ENCODE data around the gene MRPS33. TPM values are rescaled to one million over a fixed set of nuclear protein-coding genes. Genes with fewer than 3 reads are reported as not detected.

Gene MRPS33
- total RNA-seq, 2 donors from 2014 or later: 30.0 to 43.0 TPM

DNA sequence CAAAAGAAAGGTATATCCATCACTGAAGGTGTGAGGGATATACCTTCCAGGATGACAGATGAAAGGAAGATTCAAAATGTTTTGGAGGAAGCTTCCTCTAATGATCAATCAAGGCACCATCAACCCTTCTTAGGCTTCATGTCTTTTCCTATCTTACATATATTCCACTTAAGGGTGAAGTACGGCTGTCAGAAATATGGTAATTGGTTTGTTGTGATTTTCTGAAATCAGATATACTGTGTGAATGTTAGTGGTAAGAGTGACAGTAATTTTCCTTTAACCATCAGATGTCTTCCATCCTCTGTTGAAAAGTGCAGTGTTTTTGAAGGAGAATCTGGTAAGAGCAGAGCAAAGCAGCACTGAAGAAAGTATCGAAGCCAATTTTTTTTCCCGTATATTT lies 2.8 kb upstream of the MRPS33 start:
- TF ChIP-seq, protein P1, sequence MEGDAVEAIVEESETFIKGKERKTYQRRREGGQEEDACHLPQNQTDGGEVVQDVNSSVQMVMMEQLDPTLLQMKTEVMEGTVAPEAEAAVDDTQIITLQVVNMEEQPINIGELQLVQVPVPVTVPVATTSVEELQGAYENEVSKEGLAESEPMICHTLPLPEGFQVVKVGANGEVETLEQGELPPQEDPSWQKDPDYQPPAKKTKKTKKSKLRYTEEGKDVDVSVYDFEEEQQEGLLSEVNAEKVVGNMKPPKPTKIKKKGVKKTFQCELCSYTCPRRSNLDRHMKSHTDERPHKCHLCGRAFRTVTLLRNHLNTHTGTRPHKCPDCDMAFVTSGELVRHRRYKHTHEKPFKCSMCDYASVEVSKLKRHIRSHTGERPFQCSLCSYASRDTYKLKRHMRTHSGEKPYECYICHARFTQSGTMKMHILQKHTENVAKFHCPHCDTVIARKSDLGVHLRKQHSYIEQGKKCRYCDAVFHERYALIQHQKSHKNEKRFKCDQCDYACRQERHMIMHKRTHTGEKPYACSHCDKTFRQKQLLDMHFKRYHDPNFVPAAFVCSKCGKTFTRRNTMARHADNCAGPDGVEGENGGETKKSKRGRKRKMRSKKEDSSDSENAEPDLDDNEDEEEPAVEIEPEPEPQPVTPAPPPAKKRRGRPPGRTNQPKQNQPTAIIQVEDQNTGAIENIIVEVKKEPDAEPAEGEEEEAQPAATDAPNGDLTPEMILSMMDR (IDR thresholded peaks at IDR 0.05): no peak
- TF ChIP-seq POLR2A (IDR thresholded peaks at IDR 0.05): no peak
- TF ChIP-seq POLR2AphosphoS5 (IDR thresholded peaks at IDR 0.05): no peak
- no peaks in the 10 kb centered on the region for H3K36me3 ChIP-seq
- no peak overlapping the region for H3K27ac ChIP-seq
- DNase-seq (ENCODE audit: low spot score): no peak
- intact Hi-C loops (cut with DNase I): loop anchor here (10.0 kb wide), 1 partner anchor 343 kb away; the partner anchor contains the start of gene ADCK2
- WGBS: 92% methylated on average over 3 of the region's 3 CpGs
- H3K9me3 ChIP-seq: no peaks in the 10 kb centered on the region
- H3K4me3 ChIP-seq: no peak overlapping the region
- H3K27me3 ChIP-seq (replicated peaks; ENCODE audit: insufficient read depth): no peaks in the 10 kb centered on the region
- no peaks in the 10 kb centered on the region for H3K4me1 ChIP-seq (replicated peaks)

GRCh38 chr7:141016349-141016748 lies 1.6 kb upstream of the MRPS33 start:
- Histone ChIP-seq H3K4me1 (replicated peaks) (no peaks in the 10 kb centered on the region), H3K36me3 (no peaks in the 10 kb centered on the region), H3K27ac (no peak overlapping the region), H3K9me3 (no peaks in the 10 kb centered on the region), H3K4me3 (no peak overlapping the region), H3K27me3 (replicated peaks; ENCODE audit: insufficient read depth) (no peaks in the 10 kb centered on the region)
- intact Hi-C loops (cut with DNase I): loop anchor here (10.0 kb wide), 1 partner anchor 342 kb away; the partner anchor contains the start of gene ADCK2
- no peak for TF ChIP-seq POLR2A (IDR thresholded peaks at IDR 0.05)
- TF ChIP-seq, protein P1 (IDR thresholded peaks at IDR 0.05): no peak
- no peak for TF ChIP-seq POLR2AphosphoS5 (IDR thresholded peaks at IDR 0.05)
- no peak for DNase-seq (ENCODE audit: low spot score)

DNA sequence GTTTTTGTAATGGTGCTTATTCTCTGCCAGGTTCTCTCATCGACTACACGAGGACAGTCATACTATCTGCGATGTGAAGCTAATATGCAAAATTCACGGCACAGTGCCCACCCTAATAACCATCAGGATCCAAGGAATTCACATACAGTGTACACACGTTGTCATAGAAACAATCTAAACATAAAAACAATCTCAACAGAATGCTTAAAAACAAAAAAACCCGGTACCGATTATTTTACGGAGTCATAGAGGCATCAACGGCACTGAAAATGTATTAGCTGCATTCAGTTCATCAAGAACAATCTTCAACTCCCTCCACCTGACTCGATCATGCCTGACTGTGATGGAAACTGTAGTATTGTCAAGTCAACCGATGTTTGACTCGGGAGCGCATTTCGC lies 628 bp downstream of the MRPS33 start:
- 2% methylated on average over 14 of the region's 14 CpGs for WGBS
- DNase-seq (ENCODE audit: low spot score): no peak
- intact Hi-C loops (cut with DNase I): loop anchor here (2.0 to 10.0 kb wide), 4 partner anchors 89 to 637 kb away; partner anchors contain the start of genes ADCK2 and BRAF
- Histone ChIP-seq H3K27me3 (replicated peaks; ENCODE audit: insufficient read depth) (no peaks in the 10 kb centered on the region), H3K36me3 (no peaks in the 10 kb centered on the region), H3K9me3 (no peaks in the 10 kb centered on the region), H3K4me1 (replicated peaks) (no peaks in the 10 kb centered on the region), H3K27ac (peak overlapping the region; percentile 74 to 84), H3K4me3 (peak overlapping the region; percentile 45 to 54)
- no peak for TF ChIP-seq POLR2A (IDR thresholded peaks at IDR 0.05)
- TF ChIP-seq, protein P1 (IDR thresholded peaks at IDR 0.05): no peak
- TF ChIP-seq POLR2AphosphoS5 (IDR thresholded peaks at IDR 0.05): no peak

DNA sequence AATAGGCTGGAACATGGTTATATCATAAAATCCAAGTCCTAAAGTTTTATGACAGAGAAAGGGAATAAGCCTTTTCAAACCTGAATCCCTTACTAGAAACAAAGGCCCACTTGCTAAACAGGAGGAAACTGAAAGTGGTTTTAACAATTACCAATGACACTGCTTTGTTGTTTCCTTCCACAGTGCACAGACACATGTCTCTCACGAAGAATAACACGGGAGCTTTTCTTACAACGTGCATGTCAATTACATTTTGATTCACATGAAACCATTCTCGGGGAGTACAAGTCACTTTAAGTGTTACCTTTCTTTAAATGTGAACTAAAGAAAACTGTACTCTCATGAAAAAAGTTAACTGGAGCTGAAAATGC lies 1.4 kb downstream of the MRPS33 start:
- Histone ChIP-seq H3K9me3 (no peaks in the 10 kb centered on the region), H3K36me3 (no peaks in the 10 kb centered on the region), H3K4me3 (no peak overlapping the region), H3K27me3 (replicated peaks; ENCODE audit: insufficient read depth) (no peaks in the 10 kb centered on the region), H3K27ac (no peak overlapping the region), H3K4me1 (replicated peaks) (no peaks in the 10 kb centered on the region)
- intact Hi-C loops (cut with DNase I): loop anchor here (5.0 to 10.0 kb wide), 2 partner anchors 339 to 519 kb away; partner anchors contain the start of gene ADCK2
- DNase-seq (ENCODE audit: low spot score): no peak
- 59% methylated on average over 4 of the region's 4 CpGs for WGBS
- no peak for TF ChIP-seq POLR2AphosphoS5 (IDR thresholded peaks at IDR 0.05)
- TF ChIP-seq, protein P1 (IDR thresholded peaks at IDR 0.05): no peak
- TF ChIP-seq POLR2A (IDR thresholded peaks at IDR 0.05): no peak

GRCh38 chr7:141012696-141013344 lies 1.9 kb downstream of the MRPS33 start:
- TF ChIP-seq POLR2A (IDR thresholded peaks at IDR 0.05): no peak
- TF ChIP-seq, protein P1 (IDR thresholded peaks at IDR 0.05): no peak
- no peak for TF ChIP-seq POLR2AphosphoS5 (IDR thresholded peaks at IDR 0.05)

More at GRCh38 chr7:141012696-141013344, 1.9 kb downstream of the MRPS33 start:
- H3K4me1 ChIP-seq (replicated peaks): no peaks in the 10 kb centered on the region
- H3K4me3 ChIP-seq: no peak overlapping the region
- 87% methylated on average over 2 of the region's 2 CpGs for WGBS
- H3K27ac ChIP-seq: no peak overlapping the region
- no peaks in the 10 kb centered on the region for H3K36me3 ChIP-seq
- intact Hi-C loops (cut with DNase I): loop anchor here (5.0 to 10.0 kb wide), 2 partner anchors 338 to 519 kb away; partner anchors contain the start of gene ADCK2
- no peaks in the 10 kb centered on the region for H3K9me3 ChIP-seq
- no peak for DNase-seq (ENCODE audit: low spot score)
- H3K27me3 ChIP-seq (replicated peaks; ENCODE audit: insufficient read depth): no peaks in the 10 kb centered on the region
